ENCODE results near the gene SORCS2.
A peak's percentile ranks its signal among the peaks of the same experiment; 100 is the strongest.

The SORCS2 gene

DNA sequence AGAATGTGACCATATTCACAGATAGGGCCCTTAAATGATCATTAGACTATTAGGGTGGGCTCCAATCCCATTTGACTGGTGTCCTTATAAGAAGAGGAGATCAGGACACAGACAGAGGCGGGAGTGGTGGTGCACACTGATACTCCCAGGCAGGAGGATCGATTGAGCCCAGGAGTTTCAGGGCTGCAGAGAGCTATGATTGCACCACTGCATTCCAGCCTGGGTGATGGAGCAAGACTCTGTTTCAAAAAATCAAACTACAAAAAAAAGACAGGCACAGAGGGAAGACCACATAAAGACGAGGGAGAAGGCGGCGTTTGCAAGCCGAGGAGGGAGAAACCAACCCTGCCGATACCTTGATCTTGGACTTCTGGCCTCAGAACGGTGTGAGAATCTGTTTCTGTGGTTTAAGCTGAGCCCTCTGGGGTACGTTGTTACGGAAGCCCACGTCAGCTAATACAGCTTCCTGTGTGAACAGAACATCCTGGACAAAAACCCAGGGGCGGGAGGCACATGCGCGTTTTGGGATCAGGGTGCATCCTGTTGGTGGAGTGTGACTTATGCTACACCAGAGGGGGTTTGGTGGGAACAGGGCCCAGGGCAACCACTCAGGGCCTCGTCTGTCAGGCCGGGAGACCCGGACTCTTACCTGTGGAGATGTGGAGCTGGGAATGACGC, 454.2 kb downstream of the SORCS2 start:
- in situ Hi-C loops (cut with HindIII; ENCODE audit: low pct_unique_long_range_greater_than_20kb, low sequenced_read_pairs) = no loop called here
- DNase-seq (ENCODE audit: low read depth in 1 of 2, low spot score in 1 of 2) = no peak
- TF ChIP-seq JUND (IDR thresholded peaks at IDR 0.05; ENCODE audit: low read depth) = no peak

DNA sequence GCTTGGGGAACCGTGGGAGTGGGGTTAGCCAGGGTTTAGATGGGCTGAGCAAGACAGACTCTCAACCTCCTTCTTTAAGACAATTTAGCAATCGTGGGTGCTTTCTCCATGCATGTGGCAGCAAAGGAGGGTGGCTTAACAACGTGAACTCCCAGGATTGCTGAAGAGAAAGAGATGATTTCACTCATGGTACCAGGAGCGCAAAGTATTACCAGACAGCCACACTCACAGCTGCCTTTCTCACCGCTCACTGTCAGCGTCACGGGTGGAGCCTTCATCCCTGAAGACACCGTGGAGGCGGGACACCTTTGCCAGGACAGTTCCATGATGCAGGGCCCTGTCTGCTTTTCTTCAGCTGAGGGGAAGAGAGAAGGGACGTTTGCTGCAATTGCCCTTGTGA, 454.8 kb downstream of the SORCS2 start:
- no peak for DNase-seq (ENCODE audit: low read depth in 1 of 2, low spot score in 1 of 2)
- in situ Hi-C loops (cut with HindIII; ENCODE audit: low pct_unique_long_range_greater_than_20kb, low sequenced_read_pairs) = no loop called here
- TF ChIP-seq JUND (IDR thresholded peaks at IDR 0.05; ENCODE audit: low read depth) = no peak

DNA sequence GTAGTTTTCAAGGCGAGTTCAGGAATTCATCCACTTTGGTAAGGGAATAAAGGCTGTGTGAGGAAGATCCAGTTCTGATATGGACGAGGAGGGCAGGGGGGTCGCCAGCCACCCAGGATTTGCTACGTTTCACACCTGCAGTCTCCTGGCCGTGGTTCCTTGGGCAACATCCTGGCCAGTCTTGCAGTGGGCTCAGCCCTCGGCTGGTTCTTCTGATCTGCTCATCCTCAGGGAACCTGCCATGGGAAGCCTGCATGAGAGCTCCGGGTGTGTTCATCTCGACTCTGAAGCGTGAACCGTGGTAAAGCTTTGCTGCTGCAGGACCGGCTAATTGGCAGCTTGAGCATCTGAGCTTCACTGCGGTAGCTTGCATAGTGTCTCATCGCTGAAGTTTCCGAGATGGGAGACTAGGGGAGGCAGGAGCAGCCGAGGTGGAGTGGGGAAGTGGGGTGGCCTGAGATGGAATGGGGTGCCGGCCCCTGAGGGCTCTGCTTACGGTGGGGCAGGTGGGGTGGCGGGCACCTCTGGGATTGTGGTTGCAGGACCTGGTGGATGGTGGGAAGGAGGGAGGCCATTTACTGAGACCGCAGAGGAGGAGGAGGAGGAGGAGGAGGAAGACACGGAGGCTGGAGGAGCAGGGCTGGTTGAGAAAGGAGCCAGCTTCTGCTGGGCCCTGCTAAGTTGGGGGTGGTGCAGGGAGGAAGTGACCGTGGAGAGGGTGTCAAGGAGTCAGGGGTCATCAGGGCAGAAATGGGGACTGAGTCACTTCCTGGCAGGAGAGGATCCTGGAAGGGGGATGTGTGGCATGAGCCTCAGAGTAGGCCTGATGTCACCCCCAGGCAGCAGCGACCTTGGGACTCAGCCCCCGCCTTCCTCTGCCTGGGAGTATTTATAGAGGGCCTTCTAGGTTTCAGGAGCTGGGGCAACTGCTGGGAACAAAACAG, 455.5 kb downstream of the SORCS2 start:
- TF ChIP-seq JUND (IDR thresholded peaks at IDR 0.05; ENCODE audit: low read depth) = no peak
- DNase-seq (ENCODE audit: low read depth in 1 of 2, low spot score in 1 of 2) = no peak
- in situ Hi-C loops (cut with HindIII; ENCODE audit: low pct_unique_long_range_greater_than_20kb, low sequenced_read_pairs) = no loop called here

DNA sequence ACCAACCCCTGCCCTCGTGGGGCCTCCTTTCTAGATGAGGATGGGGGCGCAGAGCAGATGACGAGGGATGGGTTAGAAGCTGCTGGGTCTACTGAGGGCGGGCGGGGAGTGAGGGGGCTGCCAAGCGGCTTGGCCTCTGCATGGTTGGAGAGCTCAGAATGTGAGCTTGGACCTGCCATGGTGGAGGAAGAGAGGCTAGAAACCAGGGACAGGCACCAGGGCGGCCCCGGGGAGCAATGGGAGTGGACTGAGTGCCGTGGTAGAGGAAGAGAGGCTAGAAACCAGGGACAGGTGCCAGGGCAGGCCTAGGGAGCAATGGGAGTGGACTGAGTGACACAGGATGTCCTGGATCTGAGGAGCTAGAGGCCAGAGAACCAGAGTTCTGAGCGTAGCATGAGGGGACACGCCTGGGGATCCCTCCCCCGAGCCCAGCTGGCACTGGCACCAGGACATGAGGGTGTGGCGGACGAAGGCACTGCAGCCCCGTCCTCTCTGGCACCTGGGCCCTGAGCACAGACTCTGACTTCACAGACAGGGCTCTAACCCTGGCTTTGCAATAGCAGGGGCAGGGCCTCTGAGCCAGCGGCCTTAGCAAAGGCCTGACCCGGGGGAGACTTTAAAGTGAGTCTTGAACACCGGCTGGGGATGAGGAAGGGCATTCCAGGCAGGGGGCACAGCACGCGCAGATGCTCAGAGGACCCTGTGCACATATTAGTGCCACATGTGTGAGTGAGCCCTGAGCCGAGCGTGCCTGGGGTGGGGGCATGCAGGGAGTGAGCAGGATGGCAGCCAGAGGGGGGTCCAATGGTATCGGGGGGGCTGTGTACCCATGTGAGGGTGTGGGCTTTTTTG, 456.4 kb downstream of the SORCS2 start:
- no peak for DNase-seq (ENCODE audit: low read depth in 1 of 2, low spot score in 1 of 2)
- no peak for TF ChIP-seq JUND (IDR thresholded peaks at IDR 0.05; ENCODE audit: low read depth)
- in situ Hi-C loops (cut with HindIII; ENCODE audit: low pct_unique_long_range_greater_than_20kb, low sequenced_read_pairs) = no loop called here

DNA sequence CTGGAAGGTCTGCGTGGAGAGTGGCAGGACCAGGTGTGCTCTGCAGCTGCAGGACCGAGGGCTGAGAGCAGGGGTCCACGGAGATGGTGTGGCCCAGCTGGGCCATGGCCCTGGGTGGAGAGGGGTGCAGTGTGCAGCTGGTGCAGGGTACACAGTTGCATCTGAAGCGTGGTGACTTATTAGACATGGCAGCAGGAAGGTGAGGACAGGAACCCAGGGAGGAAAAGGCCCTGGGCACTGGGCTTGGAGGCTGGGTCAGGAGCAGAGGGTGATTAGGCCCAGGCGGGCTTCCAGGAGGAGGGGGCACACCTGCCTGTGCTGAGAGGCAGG, 457.0 kb downstream of the SORCS2 start:
- TF ChIP-seq JUND (IDR thresholded peaks at IDR 0.05; ENCODE audit: low read depth) = no peak
- DNase-seq (ENCODE audit: low read depth in 1 of 2, low spot score in 1 of 2) = no peak
- in situ Hi-C loops (cut with HindIII; ENCODE audit: low pct_unique_long_range_greater_than_20kb, low sequenced_read_pairs) = no loop called here

DNA sequence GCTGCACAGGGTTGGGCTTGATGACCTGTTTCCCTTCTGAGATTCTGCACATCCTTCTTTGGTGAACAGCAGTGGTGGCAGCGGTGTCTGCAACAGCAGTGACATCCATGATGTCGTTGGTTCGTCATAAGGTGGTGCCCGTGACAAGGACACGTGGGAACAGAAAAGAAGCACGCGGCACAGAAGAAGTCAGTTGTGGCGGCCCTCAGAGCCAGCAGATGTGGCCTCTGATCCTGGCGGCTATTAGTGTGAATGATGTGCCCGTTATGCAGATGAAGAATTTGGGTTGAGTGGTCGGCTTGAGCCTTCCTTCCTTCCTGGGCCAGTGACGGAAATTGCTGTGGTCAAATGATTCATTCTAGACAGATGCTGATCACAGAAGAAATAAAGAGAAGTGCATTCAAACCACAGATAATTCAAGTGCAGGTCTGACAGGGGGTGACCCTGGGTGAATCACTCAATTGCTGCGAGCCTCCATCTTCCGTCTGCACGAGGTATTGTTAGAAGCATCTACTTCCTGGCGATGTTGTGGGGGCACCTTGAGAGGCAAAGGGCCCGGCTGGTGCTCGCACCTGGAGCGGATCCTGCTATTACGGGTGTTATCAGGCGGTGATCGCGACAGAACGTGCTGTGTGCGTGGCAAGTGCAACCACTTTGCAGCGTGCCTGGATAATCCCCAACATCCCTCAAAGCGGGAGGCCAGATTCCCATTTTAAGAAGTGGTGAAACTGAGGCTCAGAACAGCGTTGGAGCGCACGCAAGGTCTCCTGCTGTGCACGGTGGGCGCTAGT, 457.6 kb downstream of the SORCS2 start:
- no peak for TF ChIP-seq JUND (IDR thresholded peaks at IDR 0.05; ENCODE audit: low read depth)
- DNase-seq (ENCODE audit: low read depth in 1 of 2, low spot score in 1 of 2) = no peak
- in situ Hi-C loops (cut with HindIII; ENCODE audit: low pct_unique_long_range_greater_than_20kb, low sequenced_read_pairs) = no loop called here

DNA sequence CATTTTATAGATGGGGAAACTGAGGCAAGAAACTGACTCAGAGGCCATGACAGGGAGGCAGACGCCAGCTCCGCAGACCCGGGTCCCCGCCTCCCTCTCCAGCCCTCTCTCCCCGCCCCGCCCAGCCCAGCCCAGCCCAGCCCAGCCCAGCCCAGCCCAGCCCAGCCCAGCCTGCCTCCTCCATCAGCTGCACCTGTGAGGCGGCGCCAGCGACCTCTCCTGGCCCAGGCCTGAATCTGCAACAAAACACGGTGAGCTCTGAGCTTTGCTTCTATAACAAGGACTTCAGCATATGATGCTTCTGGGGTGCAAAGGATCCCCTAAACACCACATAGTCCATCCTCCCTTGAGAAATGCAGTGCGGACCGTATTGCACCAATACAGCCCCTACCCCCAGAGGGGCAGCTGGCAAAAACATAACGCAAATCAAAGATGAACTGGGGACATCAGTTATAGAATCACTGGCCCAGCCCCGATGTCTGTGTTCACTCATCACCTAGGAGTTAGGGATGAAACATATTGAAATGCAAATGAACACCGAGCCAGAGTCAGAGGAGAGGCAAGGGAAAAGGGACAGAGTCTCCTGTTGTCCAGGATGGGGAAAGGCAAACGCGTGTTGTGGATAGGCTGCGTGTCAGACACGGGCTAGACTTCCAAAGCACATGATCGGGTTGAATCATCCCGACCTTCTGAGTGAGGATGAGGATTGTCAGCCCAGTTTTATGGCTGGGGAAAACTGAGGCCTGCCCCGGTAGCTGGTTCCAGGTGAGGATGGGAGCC, 458.5 kb downstream of the SORCS2 start:
- peak in 1 of 2 experiments; percentile 18 for DNase-seq (ENCODE audit: low read depth in 1 of 2, low spot score in 1 of 2)
- no peak for TF ChIP-seq JUND (IDR thresholded peaks at IDR 0.05; ENCODE audit: low read depth)
- in situ Hi-C loops (cut with HindIII; ENCODE audit: low pct_unique_long_range_greater_than_20kb, low sequenced_read_pairs) = no loop called here

DNA sequence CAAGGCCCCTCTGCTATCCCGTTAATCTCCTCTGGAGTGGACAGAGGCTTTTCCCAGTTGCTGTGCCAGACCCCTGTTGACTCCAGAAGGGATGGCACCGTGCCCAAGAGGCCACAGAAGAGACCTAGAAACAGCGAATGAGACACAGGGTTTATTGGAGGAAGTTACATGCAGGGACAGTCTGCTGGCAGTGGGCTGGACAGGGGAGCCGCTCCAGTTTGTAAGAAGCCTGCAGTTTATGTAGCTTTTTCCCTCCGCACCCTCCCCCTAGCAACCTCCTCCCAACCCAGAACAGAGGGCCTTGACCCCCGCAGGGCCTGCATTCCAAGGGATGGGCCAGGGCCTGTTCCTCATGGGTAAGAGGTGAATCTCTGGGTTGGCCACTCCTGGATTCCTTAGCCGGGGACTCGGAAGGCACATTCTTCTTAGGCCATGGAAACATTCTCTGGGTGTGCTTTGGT, 459.2 kb downstream of the SORCS2 start:
- TF ChIP-seq JUND (IDR thresholded peaks at IDR 0.05; ENCODE audit: low read depth) = no peak
- in situ Hi-C loops (cut with HindIII; ENCODE audit: low pct_unique_long_range_greater_than_20kb, low sequenced_read_pairs) = no loop called here
- no peak for DNase-seq (ENCODE audit: low read depth in 1 of 2, low spot score in 1 of 2)

DNA sequence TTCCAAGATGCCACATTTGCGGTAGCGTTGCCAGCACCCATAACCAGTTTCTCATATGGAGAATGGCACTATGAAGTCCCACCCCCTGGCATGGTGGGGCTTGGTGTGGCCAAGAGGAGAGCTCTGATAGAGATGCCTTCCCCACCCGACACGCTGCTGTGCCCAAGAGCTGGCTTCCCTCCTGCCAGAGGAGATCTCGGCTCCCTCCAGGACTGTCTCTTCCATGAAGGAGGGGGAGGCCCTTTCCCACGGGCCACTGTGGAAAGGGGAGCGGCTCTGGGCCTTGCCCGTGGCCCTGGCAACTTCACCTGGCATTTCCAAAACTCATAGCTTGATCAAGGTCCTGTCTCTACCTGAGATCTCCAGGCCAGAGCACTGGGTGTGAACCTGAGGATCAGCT, 459.7 kb downstream of the SORCS2 start:
- no peak for TF ChIP-seq JUND (IDR thresholded peaks at IDR 0.05; ENCODE audit: low read depth)
- in situ Hi-C loops (cut with HindIII; ENCODE audit: low pct_unique_long_range_greater_than_20kb, low sequenced_read_pairs) = no loop called here
- no peak for DNase-seq (ENCODE audit: low read depth in 1 of 2, low spot score in 1 of 2)

DNA sequence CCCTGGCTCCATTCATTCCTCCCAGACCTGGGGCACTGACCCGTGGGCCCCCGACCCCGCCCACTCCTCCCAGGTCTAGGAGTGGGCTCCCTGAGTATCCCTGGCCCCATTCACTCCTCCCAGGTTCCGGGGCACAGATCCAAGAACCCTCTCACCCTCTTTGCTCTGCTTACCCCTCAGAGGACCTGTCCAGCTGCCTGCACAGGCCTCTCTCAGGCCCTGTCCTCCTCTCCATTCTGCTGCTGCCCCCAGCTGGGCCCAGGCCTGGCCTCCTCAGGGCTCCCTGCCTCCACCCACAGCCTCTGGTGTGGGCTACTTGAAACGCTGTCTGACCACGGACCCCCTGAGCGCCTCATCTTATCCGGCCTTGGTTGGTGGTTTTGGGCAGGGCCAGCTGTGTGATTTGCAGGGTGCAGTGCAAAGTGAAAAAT, 460.1 kb downstream of the SORCS2 start:
- in situ Hi-C loops (cut with HindIII; ENCODE audit: low pct_unique_long_range_greater_than_20kb, low sequenced_read_pairs) = no loop called here
- no peak for TF ChIP-seq JUND (IDR thresholded peaks at IDR 0.05; ENCODE audit: low read depth)

DNA sequence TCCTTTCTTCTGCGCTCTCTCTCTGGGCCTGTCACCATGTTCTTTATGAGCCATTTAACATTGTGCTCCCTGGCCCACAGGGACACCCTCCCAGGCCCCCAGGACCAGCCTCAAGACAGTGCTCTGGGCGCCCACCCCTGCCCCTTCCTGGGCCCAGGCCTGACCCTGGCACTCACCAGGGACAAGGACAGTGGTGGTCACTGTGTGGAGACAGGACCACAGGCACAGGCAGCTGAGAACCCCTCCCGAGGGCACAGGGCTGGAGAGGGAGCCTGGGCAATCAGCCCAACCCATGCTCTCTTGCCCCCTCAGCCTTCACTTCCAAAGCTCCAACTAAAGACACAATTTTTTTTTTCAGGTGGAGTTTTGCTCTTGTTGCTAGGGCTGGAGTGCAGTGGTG, 460.6 kb downstream of the SORCS2 start:
- in situ Hi-C loops (cut with HindIII; ENCODE audit: low pct_unique_long_range_greater_than_20kb, low sequenced_read_pairs) = no loop called here
- no peak for TF ChIP-seq JUND (IDR thresholded peaks at IDR 0.05; ENCODE audit: low read depth)
- no peak for DNase-seq (ENCODE audit: low read depth in 1 of 2, low spot score in 1 of 2)

More for the DNA sequence above, 460.1 kb downstream of the SORCS2 start:
- no peak for DNase-seq (ENCODE audit: low read depth in 1 of 2, low spot score in 1 of 2)

Measured in T47D (cell line).